ENCODE results near the gene FAM32A. TPM values are rescaled to one million over a fixed set of nuclear protein-coding genes. Genes with fewer than 3 reads are reported as not detected.

The FAM32A gene
- total RNA-seq, 1 donor from 2014 or later, result 145 TPM

- H3K4me3 ChIP-seq (ENCODE audit: low read depth, low read length), result peak overlapping the region; percentile 74
- TF ChIP-seq CTCF (IDR thresholded peaks at IDR 0.05; ENCODE audit: insufficient read depth, low read length, poor library complexity, severe bottlenecking), result no peak
- H3K27me3 ChIP-seq (ENCODE audit: control insufficient read depth, insufficient read depth, low read length), result no peaks in the 10 kb centered on the region
- DNase-seq (ENCODE audit: low read depth), result no peak
- H3K36me3 ChIP-seq (ENCODE audit: control insufficient read depth, insufficient read depth, low read length), result no peaks in the 10 kb centered on the region
These were observed 516 bp upstream of the FAM32A start for GRCh38 chr19:16184665-16185122.

- DNase-seq (ENCODE audit: low read depth), result no peak
- TF ChIP-seq CTCF (IDR thresholded peaks at IDR 0.05; ENCODE audit: insufficient read depth, low read length, poor library complexity, severe bottlenecking), result peak; percentile 66
- H3K36me3 ChIP-seq (ENCODE audit: control insufficient read depth, insufficient read depth, low read length), result peaks cover 2% of the 10 kb centered on the region
- no peaks in the 10 kb centered on the region for H3K27me3 ChIP-seq (ENCODE audit: control insufficient read depth, insufficient read depth, low read length)
- peak overlapping the region; percentile 74 for H3K4me3 ChIP-seq (ENCODE audit: low read depth, low read length)
These were observed 536 bp downstream of the FAM32A start for GRCh38 chr19:16185768-16186123.

GRCh38 chr19:16188521-16188920 is 3.3 kb downstream of the FAM32A start:
- no peak for TF ChIP-seq CTCF (IDR thresholded peaks at IDR 0.05; ENCODE audit: insufficient read depth, low read length, poor library complexity, severe bottlenecking)
- no peak for DNase-seq (ENCODE audit: low read depth)
- peaks cover 2% of the 10 kb centered on the region for H3K36me3 ChIP-seq (ENCODE audit: control insufficient read depth, insufficient read depth, low read length)
- no peak overlapping the region for H3K4me3 ChIP-seq (ENCODE audit: low read depth, low read length)
- H3K27me3 ChIP-seq (ENCODE audit: control insufficient read depth, insufficient read depth, low read length), result no peaks in the 10 kb centered on the region

- H3K36me3 ChIP-seq (ENCODE audit: control insufficient read depth, insufficient read depth, low read length), result peaks cover 2% of the 10 kb centered on the region
- no peak for TF ChIP-seq CTCF (IDR thresholded peaks at IDR 0.05; ENCODE audit: insufficient read depth, low read length, poor library complexity, severe bottlenecking)
- DNase-seq (ENCODE audit: low read depth), result no peak
- no peaks in the 10 kb centered on the region for H3K27me3 ChIP-seq (ENCODE audit: control insufficient read depth, insufficient read depth, low read length)
- H3K4me3 ChIP-seq (ENCODE audit: low read depth, low read length), result no peak overlapping the region
These were observed 5.0 kb downstream of the FAM32A start for GRCh38 chr19:16190198-16190597.

GRCh38 chr19:16190736-16191135 is 5.5 kb downstream of the FAM32A start:
- Histone ChIP-seq H3K4me3 (ENCODE audit: low read depth, low read length) (no peak overlapping the region), H3K36me3 (ENCODE audit: control insufficient read depth, insufficient read depth, low read length) (peaks cover 2% of the 10 kb centered on the region), H3K27me3 (ENCODE audit: control insufficient read depth, insufficient read depth, low read length) (no peaks in the 10 kb centered on the region)
- no peak for TF ChIP-seq CTCF (IDR thresholded peaks at IDR 0.05; ENCODE audit: insufficient read depth, low read length, poor library complexity, severe bottlenecking)
- no peak for DNase-seq (ENCODE audit: low read depth)

- Histone ChIP-seq H3K4me3 (ENCODE audit: low read depth, low read length) (no peak overlapping the region), H3K27me3 (ENCODE audit: control insufficient read depth, insufficient read depth, low read length) (no peaks in the 10 kb centered on the region), H3K36me3 (ENCODE audit: control insufficient read depth, insufficient read depth, low read length) (peaks cover 2% of the 10 kb centered on the region)
- TF ChIP-seq CTCF (IDR thresholded peaks at IDR 0.05; ENCODE audit: insufficient read depth, low read length, poor library complexity, severe bottlenecking), result no peak
- no peak for DNase-seq (ENCODE audit: low read depth)
These were observed 6.2 kb downstream of the FAM32A start for GRCh38 chr19:16191216-16191908.

All from kidney epithelial cell (primary cell).